GM19025 (cell line): ENCODE measurements around the gene CCDC149.

Source experiments
- ATAC-seq: cut with Tn5 transposase; IDR thresholded peaks from one replicate; pipeline ENCODE4 v1.9.1; 2021; ENCODE audit warnings: mild to moderate bottlenecking, low read depth, moderate library complexity; ENCODE audit not compliant: unreplicated experiment

Gene CCDC149

DNA sequence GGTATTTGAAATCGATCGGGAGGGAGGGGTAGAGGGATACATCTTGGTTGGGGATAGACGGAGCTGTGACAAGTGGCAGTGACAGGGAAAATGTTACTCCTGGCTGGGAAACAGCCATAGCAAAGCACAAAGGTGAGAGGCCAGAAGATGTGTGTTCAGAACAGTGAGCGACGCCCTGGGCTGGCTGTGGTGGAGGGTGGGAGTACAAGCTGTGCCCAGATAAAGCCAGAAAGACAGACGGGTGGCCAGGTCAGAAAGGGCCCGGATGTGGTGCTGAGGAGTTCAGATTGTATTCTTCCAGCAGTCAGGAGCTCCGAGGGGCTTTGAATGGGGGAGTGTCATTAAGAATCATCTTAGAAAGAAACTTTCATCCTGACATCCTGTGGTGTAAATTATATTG is 27.9 kb downstream of the CCDC149 start:
- no peak for ATAC-seq

DNA sequence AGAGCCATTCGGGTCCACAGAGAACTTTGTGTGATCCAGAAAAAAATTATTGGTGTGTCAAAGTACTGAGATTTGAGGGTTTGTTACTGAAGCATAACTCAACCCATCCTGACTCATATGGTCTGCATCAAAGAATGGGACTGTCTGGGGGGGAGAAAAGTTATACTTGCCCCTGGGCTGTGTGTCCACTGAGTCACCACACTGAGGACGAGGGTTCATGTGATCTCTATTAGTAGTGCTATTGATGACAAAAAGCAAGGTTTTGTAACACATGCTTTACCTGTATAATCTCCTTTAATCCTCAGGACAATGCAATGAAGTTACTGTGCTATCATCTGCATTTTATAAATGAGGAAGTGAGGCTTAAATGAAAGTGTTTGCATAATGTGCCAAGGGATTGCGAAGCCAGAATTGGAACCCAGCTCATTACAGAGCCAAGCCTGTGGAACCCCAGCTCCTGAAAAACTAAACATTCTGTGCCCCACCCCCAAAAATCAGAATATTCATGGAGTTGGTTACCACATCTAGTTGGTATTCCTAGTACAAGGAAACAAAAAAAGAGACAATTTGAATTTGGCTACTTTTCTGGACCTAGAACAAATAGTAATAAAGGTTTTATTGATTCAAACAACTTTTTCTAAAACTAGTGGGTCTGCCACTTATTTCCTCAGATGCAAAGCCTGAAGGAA is 31.2 kb downstream of the CCDC149 start:
- no peak for ATAC-seq

DNA sequence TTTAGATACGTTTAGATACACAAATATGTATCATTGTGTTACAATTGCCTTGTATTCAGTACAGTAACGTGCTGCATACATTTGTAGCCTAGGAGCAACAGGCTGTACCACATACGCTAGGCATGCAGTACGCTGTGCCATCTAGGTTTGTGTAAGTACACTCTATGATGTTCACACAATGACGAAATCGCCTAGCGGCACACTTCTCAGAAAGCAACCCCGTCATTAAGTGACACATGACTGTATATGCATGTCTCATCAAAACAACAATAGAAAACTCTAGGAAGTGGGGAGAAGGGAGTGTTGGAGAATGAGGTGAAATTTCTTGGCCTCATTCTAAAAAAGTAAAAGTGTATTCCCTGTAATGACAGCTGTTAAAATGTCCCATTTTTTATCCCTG is 32.7 kb downstream of the CCDC149 start:
- no peak for ATAC-seq

DNA sequence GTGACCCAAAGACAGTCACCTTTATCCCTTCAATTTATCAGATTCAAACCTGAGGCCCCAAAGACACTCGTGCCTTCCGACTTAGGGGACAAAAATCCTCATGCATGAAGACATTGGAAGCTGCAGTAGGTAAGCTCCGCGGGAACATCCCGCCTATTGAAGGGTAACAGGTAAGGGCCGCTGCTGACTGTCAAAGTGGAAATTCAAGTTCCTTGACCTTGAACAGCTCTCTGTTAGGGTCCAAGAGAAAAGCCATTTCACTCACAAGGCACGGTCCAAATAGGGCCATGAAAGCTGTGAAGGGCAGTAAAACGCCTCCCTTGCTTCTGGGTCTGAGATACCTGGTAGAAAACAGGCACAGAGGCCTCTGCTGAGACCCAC is 34.2 kb downstream of the CCDC149 start:
- ATAC-seq = no peak

DNA sequence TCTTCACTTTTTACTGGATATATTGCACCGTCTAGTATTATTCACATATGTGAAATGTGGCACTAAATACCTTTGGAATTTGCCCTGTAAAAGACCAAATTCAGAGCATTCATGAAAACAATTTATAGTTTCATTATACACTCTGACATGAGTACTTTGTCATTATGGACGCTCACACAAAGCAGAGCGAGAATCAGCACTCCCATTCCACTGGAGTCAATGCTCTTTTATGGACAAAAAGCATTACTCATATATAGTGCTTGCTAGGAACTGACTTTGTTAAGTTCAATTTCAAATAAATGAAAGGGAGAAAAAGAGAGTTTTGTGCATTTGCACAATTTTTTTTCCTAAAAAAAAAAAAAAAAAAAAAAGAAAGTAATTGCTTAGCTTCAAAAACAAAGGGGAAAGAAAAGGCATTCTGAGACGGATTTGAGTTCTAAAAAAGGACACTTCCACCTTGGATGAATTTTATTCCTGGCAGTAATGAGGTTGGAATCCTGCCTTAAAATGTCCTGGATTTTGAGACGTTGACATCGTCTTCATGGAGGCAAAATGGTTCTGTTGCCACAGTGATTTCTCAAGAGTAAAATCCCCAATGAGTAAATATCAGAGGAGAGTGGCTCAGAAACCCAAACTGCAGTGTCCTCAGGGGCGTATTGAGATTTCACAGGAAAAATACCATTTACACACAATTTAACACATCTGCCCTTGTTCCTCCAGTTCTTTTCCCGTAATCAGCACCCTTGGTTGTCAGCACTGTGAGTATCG is 34.8 kb downstream of the CCDC149 start:
- ATAC-seq = no peak

DNA sequence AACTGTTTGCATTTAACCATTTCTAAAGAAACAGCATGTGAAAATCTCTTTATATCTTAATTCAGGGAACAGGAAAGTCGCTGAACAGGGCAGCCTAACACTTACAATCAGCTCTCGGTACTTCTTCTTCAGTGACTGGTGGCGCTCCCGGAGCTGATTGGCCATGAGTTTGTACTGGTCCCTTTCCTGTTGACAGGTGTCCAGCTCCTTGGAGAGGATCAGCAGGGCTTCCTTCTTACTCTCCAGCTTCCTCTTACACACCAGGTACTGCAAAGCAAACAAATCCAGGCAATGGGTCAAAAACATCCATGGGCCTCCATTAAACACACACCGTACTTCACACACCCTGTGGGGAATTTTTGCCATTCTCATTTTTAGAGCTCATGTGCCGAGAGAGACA is 36.4 kb downstream of the CCDC149 start:
- no peak for ATAC-seq

DNA sequence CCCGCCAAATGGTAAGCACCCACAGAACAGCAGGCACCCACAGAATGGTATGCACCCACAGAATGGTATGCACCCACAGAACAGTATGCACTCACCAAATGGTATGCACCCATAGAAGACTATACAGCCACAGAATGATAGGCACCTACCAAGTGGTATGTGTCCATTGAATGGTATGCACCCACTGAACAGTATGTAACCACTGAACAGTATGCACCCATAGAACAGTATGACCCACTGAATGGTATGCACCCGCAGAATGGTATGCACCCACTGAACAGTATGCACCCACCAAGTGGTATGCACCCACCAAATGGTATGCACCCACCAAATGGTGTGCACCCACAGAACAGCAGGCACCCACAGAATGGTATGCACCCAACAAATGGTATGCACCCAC is 40.1 kb downstream of the CCDC149 start:
- no peak for ATAC-seq

DNA sequence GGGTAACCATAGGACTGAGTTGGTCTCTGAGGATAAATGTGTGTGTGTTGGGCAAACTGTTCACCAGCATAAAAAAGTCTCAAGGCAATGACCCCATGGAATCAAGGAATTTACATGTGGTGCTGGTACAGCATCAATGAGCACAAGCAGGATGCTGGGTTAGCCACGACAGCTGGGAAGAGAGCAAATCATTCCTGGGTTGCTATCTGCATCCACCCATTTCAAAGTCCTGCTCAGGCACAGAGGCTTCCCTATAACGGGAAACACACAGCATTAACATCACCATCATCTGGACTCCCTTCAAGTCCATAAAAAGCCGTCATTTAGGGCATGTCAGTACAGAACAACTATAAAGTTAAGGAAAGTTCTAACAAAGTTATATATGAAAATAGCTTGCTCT is 41.6 kb downstream of the CCDC149 start:
- ATAC-seq = no peak

DNA sequence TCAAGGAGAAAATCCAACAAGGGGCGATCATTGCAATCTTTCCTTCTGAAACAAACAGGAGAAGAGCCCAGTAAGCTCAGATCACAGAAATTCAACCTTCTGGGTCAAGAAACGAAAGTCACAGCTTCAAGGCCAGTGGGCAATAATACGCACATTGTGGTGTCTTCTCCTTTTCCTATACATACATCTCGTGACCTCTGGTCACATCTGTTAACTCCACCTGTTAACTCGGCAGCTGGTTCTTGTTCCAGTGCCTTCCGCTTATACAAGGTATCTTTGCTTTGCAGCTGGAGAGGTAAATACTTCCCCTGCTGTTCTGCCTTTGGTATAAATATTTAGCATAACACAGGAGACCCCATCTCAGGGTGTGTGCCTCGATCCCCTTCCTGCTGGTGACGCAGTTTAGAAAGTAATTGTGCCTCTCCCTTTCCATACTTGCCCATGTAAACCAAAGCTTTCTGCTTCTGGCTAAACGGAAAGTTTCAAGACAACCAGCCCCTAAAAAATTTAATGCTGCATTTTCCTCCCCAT is 45.0 kb downstream of the CCDC149 start:
- no peak for ATAC-seq

DNA sequence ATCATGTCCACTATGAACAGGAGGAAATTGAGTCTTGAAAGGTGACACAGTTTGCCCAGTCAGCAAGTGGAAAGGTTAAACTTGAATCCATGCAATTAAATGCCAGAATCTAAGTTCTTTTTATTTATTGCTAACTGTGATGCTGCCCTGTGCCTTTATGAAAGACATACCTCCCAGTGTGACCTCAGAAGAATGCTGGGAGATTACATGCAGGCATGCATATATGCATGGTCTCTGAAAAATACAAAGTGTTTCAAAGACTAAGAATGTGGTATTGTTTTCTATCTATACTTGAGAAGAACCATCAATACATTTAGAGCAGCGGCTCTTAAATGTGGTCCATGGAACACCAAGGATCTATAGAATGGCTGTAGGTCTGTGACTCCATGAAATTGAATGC is 45.6 kb downstream of the CCDC149 start:
- no peak for ATAC-seq

DNA sequence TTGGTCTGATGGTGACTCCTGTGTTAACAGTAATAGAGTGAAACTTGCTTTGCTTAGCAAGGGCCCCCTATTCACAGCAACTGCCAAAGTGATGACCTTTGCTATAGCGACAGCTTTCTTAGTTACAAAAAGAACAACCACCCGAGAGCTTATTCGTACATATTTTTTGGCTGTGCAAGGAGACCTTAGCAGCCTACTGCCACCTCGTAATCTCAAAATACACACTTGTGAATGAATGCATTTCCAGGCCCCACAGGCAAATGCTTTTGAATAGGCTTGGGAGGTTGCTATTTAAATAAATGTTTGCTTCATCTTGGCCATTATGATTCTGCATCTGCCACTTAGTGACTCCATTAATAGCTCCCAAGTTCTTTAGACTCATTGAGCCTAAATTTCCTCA is 47.4 kb downstream of the CCDC149 start:
- no peak for ATAC-seq

DNA sequence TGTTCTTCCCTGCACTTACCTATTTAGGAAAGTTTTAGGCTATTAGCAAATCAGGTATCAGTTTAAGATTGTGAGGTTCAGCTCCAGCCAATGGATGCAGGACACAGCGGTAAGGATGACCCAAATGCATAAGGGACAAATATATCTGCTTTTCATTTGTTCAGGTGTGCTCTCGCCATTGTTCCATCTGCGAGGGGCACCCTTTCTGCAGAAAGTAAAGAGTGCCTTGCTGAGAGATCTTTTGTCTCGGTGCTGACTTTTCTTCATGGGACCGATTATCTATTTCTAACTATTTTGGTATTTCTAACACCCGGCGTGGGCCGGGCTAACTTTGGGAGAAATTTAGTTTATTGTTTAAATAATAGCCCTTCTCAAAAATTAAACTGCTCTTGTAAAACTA is 49.0 kb downstream of the CCDC149 start:
- no peak for ATAC-seq

DNA sequence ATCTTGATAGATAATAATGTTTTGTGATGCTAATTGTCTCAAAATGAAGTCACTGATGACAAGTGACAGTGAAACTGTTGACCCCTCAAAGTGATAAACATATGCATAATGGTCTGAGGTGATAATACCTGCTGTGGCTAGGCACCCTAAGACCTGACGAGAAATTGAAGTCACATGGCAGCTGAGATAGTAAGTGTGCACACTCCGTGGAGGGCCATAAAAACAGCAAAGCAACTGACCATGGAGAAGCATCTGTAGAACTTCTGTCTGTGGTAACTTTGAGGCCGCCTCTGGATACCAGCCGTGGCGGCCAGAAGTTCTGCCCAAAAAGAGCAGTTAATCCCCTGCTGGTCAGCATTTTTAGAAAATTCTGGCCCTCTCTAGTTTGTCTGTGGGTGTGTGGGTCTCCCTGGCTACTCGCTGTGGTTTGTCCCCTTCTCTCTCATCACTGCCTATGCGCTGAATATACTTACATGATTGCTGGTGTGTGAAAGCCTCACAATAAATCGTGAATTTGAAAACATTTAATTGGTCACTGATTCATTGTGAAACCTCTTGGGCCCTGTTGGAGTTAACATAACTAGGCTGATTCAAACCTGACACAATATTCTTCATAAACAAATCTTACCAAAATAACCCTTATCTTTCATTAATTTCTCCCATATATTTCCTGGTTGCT is 50.6 kb downstream of the CCDC149 start:
- ATAC-seq = no peak

DNA sequence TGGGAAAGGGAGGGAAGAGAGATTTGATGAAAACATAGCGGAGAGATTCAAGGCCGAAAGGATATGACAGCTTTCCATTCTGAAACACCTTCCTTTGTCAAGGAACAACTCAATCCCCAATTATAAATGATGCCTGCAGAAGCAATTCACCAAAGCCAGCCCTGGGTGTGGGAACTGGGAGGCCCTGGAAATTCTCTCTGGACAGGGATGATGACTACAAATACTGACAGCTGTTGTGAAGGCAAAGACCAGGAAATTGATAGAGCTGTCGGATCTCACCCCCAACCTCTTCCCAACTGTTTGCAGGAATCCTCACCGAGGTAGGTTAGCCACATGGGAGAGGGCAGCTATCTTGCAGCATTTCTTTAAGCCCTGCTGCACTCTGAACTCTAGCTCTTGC is 54.3 kb downstream of the CCDC149 start:
- no peak for ATAC-seq

DNA sequence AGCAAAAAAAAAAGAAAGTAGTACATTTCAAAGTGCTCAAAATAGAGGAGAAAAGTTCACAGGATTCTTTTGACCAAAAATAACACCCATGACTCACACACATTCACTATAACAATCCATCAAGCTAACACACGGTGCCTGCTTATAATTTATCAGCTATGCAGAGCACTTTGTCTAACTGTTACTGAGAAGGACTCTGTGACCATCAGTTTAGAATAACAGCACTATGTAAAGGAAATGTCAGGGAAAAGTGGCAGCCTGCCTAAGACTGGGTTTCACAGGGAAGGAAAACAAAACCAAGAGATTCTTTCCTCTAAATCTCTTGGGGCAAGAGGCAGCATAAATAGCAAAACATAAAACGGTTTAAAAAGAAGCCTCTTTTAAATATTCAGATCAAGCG is 54.8 kb downstream of the CCDC149 start:
- ATAC-seq = no peak

DNA sequence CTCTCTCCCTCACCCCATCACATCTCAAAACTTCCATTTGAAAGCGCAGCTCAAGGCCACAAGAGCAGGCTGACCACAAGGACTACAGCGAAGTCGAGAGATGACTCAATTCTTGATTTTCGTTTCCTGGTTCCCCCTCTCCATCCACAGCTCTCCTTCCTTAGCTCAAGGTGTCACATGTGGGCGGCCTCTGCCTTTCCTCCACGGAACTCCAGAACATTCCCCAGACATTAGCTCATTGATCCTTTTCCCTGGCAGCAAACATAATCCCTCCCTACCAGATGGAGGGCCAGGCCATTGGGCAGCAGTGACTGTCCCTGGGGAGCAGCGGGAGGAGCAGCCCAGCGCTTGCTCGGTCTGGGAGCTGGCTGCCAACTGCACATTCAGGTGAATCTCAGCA is 56.3 kb downstream of the CCDC149 start:
- ATAC-seq = peak; percentile 76

DNA sequence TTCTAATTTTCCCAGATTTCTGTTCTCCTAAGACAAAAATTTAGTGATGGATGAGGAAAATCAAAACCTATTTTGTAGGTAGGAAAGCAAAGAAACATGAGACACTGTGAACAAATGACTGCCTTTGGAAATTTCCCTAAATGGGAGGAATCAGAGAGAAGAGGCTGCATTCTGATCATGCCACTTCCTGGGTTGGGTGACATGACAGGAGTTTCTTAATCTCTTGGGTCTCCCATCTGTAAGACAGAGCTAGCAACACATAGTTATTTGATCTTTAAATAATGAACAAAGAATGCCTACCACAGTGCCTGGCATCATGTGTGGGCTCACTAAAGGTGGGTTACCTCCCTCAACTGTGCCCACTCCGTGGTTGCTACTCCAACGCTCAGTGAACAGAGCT is 57.1 kb downstream of the CCDC149 start:
- no peak for ATAC-seq

DNA sequence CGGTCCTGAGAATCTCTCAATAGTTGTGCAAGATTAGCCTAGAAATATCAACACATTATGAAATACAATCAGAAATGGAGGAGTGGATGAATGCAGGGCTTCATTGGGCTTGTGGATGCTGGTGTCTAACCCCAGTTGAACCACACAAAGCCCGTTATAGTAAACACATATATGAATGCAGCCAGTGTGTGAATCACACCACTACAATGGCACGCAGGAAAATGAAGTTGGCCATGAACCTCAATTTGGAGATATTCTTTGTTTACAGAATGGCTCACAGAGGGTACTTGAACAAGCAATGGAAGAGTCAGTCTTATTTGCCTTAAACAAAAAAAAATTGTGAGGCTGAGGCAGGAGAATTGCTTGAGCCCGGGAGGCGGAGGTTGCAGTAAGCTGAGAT is 59.7 kb downstream of the CCDC149 start:
- no peak for ATAC-seq

DNA sequence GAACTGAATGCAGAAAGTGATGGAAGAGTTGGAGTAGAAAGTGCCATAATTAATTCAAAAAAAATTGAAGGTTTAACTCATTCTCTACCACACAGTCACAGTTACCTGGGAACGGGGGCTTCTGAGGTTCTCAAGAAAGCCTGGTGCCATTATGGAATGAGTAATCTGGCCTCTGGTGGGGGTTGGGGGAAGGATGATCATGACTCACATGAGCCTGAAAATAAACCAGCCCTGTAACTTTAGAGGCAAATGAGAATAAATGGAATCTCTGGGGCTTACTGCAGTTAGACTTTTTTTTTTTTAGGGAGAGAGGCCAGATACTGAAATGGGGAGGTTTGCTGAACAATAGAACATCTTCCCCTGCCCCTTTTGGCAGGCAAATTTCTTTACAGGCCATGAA is 62.2 kb downstream of the CCDC149 start:
- no peak for ATAC-seq

DNA sequence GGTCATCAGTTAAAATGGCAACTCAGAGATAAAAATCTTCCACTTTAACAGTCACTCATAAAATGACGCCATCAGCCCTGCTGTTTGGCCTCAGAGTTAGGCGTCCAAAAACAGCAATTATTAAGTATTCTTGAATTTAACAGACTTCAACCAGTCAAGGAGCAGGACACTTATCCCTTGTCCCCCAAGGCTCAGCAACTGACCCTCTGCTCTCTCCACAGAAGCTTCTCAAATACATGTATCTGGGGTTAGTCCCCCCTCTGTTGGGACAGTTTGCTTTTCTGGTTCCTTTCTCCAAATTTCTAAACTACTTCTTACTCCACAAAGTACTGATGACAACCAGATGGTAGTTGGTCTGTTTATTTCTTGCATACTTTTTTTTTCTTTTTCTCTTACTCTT is 63.1 kb downstream of the CCDC149 start:
- no peak for ATAC-seq

DNA sequence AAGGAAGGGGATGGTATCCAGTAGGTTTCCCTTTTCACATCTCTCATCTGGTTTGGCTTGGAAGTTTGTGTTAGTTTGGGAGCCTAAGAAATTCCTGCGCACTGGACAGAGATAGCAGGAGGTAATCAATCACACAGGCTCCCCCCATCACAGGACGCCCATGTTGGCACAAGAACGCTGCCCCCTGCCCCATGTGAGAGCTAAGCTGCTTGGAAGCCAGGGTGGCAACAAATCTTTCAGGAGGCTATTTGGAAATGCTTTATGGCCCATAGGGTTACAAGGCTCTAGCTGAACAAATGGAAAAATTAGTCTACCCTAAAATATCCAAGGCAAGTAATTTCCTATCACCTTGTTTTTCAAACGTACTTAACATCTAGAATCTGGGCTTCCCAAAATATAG is 63.5 kb downstream of the CCDC149 start:
- ATAC-seq = no peak

DNA sequence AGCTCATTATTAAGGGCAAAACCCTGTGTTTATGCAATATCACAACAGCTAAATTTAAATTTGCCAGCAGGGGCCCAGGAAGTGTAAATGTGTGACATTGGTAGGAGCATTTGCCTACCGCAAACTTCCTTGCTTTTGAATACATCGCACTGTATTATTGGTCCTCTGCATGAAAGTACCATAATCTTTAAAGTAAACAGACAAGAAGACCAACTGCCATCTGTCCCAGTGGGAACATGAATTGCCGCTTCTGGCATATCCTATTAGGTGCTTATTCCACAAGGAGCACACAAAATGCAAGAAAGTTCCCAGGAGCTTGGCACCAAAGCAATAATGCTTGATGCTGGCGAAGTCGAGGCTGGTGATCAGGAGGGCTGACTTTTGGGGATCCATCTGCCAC is 66.1 kb downstream of the CCDC149 start:
- ATAC-seq = no peak
